OCI-LY3 (cell line): ENCODE measurements around the gene CTCF.

ENCODE experiments used
- EZH2phosphoT487 ChIP-seq: fragments of 200-600 bp; shearing (Covaris generic); IDR thresholded peaks from 2 replicates; pipeline ENCODE4 v1.6.1; 2018; ENCODE audit warnings: antibody characterized with exemption, mixed run types, low read depth
- TF ChIP-seq, protein P1 (sequence below): fragments of 200-600, 300-600 bp; sonication (generic); IDR thresholded peaks from 2 replicates; pipeline ENCODE4 v1.5.1; 2014; ENCODE audit warnings: antibody characterized with exemption, low read length, low read depth

DNA sequence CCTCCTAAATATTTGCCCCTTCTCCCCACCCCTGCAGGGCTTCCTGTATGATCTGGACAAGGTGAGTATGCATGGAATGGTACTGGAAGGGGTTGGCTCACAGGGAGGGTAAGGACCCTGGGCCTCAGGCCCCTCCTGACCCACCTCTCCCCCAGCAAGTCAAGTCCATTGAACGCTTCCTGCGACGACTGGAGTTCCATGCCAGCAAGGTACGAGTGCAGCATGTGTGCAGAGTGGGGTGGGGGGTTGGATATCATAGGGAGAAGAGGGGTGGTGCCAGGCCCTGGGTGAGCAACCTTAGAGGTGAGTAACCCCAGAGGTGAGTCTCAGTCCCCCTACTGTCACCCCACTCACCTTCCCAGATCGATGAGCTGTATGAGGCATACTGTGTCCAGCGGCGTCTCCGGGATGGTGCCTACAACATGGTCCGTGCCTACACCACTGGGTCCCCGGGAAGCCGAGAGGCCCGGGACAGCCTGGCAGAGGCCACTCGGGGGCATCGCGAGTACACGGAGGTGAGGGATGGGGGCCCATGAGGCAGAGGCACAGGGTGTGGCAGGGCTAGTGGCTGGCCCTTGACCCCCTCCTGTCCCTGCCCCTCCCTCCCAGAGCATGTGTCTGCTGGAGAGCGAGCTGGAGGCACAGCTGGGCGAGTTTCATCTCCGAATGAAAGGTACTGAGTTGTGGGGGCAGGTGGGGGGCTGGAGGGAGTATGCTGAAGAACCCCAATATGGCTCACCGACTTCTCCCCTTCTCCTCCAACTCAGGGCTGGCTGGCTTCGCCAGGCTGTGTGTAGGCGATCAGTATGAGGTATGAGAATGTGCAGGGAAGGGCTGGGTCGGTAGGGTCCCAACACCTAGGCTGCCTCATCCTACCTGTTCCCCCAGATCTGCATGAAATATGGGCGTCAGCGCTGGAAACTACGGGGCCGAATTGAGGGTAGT lies 22.4 kb upstream of the CTCF start:
- TF ChIP-seq, protein P1, sequence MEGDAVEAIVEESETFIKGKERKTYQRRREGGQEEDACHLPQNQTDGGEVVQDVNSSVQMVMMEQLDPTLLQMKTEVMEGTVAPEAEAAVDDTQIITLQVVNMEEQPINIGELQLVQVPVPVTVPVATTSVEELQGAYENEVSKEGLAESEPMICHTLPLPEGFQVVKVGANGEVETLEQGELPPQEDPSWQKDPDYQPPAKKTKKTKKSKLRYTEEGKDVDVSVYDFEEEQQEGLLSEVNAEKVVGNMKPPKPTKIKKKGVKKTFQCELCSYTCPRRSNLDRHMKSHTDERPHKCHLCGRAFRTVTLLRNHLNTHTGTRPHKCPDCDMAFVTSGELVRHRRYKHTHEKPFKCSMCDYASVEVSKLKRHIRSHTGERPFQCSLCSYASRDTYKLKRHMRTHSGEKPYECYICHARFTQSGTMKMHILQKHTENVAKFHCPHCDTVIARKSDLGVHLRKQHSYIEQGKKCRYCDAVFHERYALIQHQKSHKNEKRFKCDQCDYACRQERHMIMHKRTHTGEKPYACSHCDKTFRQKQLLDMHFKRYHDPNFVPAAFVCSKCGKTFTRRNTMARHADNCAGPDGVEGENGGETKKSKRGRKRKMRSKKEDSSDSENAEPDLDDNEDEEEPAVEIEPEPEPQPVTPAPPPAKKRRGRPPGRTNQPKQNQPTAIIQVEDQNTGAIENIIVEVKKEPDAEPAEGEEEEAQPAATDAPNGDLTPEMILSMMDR = no peak
- TF ChIP-seq EZH2phosphoT487 = no peak
